NCI-H2029 (cell line): ENCODE data around the gene ATP6V0C.
"Not testable (repeated sequence)": the region's sequence is repeated elsewhere in the genome, so short reads cannot be mapped to it uniquely, and the experiment has no call there.

Experiments
- DNase-seq: peaks from one replicate; lab custom pipeline; 2025; lab: John Stamatoyannopoulos, UW

The ATP6V0C gene

GRCh38 chr16:2527784-2528100 lies 14.0 kb downstream of the ATP6V0C start:
- no peak for DNase-seq

GRCh38 chr16:2528161-2529060 lies 14.7 kb downstream of the ATP6V0C start:
- DNase-seq: no peak

GRCh38 chr16:2529061-2529931 lies 15.5 kb downstream of the ATP6V0C start:
- DNase-seq: no peak

GRCh38 chr16:2529961-2530628 lies 16.3 kb downstream of the ATP6V0C start:
- no peak for DNase-seq

GRCh38 chr16:2530629-2531318 lies 17.0 kb downstream of the ATP6V0C start:
- no peak for DNase-seq

GRCh38 chr16:2531371-2531695 lies 17.6 kb downstream of the ATP6V0C start, which contains the start of gene CEMP1:
CEMP1 (minus strand) TSS chr16:2531408; CDS start chr16:2531073, 335 bp downstream.
- no peak for DNase-seq

GRCh38 chr16:2531696-2532493 lies 18.1 kb downstream of the ATP6V0C start:
- peak; percentile 95 for DNase-seq

GRCh38 chr16:2532494-2533141 lies 18.9 kb downstream of the ATP6V0C start:
- DNase-seq: peak; percentile 83

- DNase-seq: not testable (repeated sequence)
Measured at GRCh38 chr16:2533142-2533755, 19.5 kb downstream of the ATP6V0C start.

- DNase-seq: no peak
Measured at GRCh38 chr16:2533912-2534311, 20.2 kb downstream of the ATP6V0C start.

GRCh38 chr16:2534335-2534734 lies 20.6 kb downstream of the ATP6V0C start:
- DNase-seq: not testable (repeated sequence)

- no peak for DNase-seq
Measured at GRCh38 chr16:2535625-2536013, 21.9 kb downstream of the ATP6V0C start.

GRCh38 chr16:2537451-2538379 lies 24.0 kb downstream of the ATP6V0C start, which contains the start of gene PDPK1:
PDPK1 (plus strand) TSS chr16:2538021; CDS start chr16:2538113, 92 bp downstream.
- peak; percentile 86 for DNase-seq

GRCh38 chr16:2539192-2539844 lies 25.6 kb downstream of the ATP6V0C start:
- DNase-seq: not testable (repeated sequence)

- not testable (repeated sequence) for DNase-seq
Measured at GRCh38 chr16:2539845-2540458, 26.2 kb downstream of the ATP6V0C start.

GRCh38 chr16:2540912-2541311 lies 27.2 kb downstream of the ATP6V0C start:
- DNase-seq: not testable (repeated sequence)

- not testable (repeated sequence) for DNase-seq
Measured at GRCh38 chr16:2541409-2541808, 27.7 kb downstream of the ATP6V0C start.

- not testable (repeated sequence) for DNase-seq
Measured at GRCh38 chr16:2543771-2544170, 30.0 kb downstream of the ATP6V0C start.
